Measurements from ENCODE around the gene ALAD.

DNA sequence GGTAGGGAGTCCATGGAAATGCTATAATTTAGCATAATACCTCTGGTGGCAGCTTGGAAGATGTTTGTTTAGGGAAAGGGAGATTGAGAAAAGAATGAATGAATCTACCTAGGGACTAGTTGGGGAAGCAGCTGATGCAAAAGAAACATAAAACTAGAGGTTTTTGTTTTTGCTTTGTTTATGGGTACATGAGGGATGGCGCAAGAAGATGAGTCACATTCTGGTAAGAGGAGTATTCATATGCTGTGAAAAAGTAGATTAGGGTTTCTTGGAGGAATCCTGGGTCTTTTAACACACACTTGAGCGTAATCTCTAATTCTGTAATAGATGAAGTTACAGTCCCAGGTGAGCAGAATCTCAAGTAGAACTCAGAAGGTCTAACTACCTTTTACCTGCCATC lies 26.5 kb upstream of the ALAD start:
- TF ChIP-seq, protein P1, sequence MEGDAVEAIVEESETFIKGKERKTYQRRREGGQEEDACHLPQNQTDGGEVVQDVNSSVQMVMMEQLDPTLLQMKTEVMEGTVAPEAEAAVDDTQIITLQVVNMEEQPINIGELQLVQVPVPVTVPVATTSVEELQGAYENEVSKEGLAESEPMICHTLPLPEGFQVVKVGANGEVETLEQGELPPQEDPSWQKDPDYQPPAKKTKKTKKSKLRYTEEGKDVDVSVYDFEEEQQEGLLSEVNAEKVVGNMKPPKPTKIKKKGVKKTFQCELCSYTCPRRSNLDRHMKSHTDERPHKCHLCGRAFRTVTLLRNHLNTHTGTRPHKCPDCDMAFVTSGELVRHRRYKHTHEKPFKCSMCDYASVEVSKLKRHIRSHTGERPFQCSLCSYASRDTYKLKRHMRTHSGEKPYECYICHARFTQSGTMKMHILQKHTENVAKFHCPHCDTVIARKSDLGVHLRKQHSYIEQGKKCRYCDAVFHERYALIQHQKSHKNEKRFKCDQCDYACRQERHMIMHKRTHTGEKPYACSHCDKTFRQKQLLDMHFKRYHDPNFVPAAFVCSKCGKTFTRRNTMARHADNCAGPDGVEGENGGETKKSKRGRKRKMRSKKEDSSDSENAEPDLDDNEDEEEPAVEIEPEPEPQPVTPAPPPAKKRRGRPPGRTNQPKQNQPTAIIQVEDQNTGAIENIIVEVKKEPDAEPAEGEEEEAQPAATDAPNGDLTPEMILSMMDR (IDR thresholded peaks at IDR 0.05) = no peak
- TF ChIP-seq EP300 (IDR thresholded peaks at IDR 0.05) = no peak

Data from gastroesophageal sphincter (tissue), 3 donors.